Adrenal gland (tissue), 12 donors: ENCODE measurements around the gene TRIM24. TPM values are rescaled to one million over a fixed set of nuclear protein-coding genes. Genes with fewer than 3 reads are reported as not detected.

ENCODE experiments used
- DNase-seq, 7 donors: peaks; one replicate each; pipeline ENCODE4 v3.0.0-alpha.2; 2019 to 2020
- H3K27ac ChIP-seq, 5 donors: fragments of 200-600 bp; sonication (generic) in 4 of 5; 1 replicate in 3 of 5; 2 replicates in 2 of 5; pipeline versions ENCODE4 v1.5.1 to v1.8.0; 2016 to 2020; ENCODE audit warnings: mild to moderate bottlenecking in 1 of 5
- H3K27me3 ChIP-seq: fragments of 200-600 bp; 2 replicates; pipeline ENCODE4 v1.8.0; 2021
- H3K36me3 ChIP-seq, 2 donors: fragments of 200-600 bp; replicated peaks in 1 of 2; 1 replicate in 1 of 2; 2 replicates in 1 of 2; pipeline versions ENCODE4 v1.5.1 to v1.8.0; 2018 to 2022
- H3K4me1 ChIP-seq, 2 donors: fragments of 200-600 bp; replicated peaks in 1 of 2; 1 replicate in 1 of 2; 2 replicates in 1 of 2; pipeline versions ENCODE4 v1.5.1 to v1.8.0; 2018 to 2021
- H3K4me3 ChIP-seq, 4 donors: fragments of 200-600 bp; sonication (generic) in 3 of 4; one replicate each; pipeline ENCODE4 v1.5.1; 2016 to 2018
- H3K9me3 ChIP-seq, 3 donors: fragments of 200-600 bp; sonication (generic) in 1 of 3; replicated peaks in 1 of 3; 1 replicate in 2 of 3; 2 replicates in 1 of 3; pipeline versions ENCODE4 v1.5.1 to v1.8.0; 2016 to 2021
- POLR2A ChIP-seq, 2 donors: fragments of 450-650 bp; IDR thresholded peaks; one replicate each; pipeline ENCODE4 v1.6.1; 2017; ENCODE audit warnings: antibody characterized with exemption in 2 of 2, mild to moderate bottlenecking in 2 of 2, moderate library complexity in 1 of 2
- WGBS, 4 donors: extraction: QIAGEN DNeasy Blood & Tissue Kit in 2 of 4; methylation state at CpG; one replicate each; pipeline versions ENCODE4 v1.1.5 to v1.1.7; 2013 to 2017; 5-methylcytosine and 5-hydroxymethylcytosine counted together
- intact Hi-C, 2 donors: fragments of 100-400 bp; cut with DNase I; formaldehyde crosslinking; loops; one replicate each; pipeline versions ENCODE4 v1.14.1 to v1.15.0; 2022 to 2023
- polyA plus RNA-seq, 3 donors: library from polyadenylated mRNA; stranded (reverse); fragments of 200-250 nt in 2 of 3; fragments of 350-450 nt in 1 of 3; fragmentation: Illumina TruSeq in 1 of 3; extraction: RNeasy Lipid Tissue Mini Kit (QIAGEN cat#74804) in 1 of 3; gene quantifications; one replicate each; pipeline ENCODE4 v1.2.3, GENCODE V29; 2013 to 2014
- total RNA-seq, 9 donors: library from RNA; depleted of rRNA in 4 of 9; stranded (reverse); fragments of >200 nt in 4 of 9; fragments of 120-200 nt in 1 of 9; fragmentation: NEBNext Ultra II Directional in 1 of 9; extraction: Animal tissue kit (Norgen Biotek cat#: 25700) in 1 of 9; gene quantifications; one replicate each; pipeline versions ENCODE4 v1.1.0 to v1.2.4, GENCODE V29; 2013 to 2023
- TF ChIP-seq, protein P1 (sequence below), 6 experiments: fragments of 450-650 bp in 4 of 6; fragments of 200-600 bp in 2 of 6; sonication (generic) in 1 of 6; IDR thresholded peaks; 1 replicate in 5 of 6; 2 replicates in 1 of 6; pipeline versions ENCODE4 v1.5.1 to v1.8.0; 2016 to 2021; ENCODE audit warnings: antibody characterized with exemption in 6 of 6, mild to moderate bottlenecking in 2 of 6, moderate library complexity in 1 of 6
- donor health status: healthy with polysubstance abuse.
- donor health status: Bipolar disorder and iron deficiency.
- donor health status: DM: yes; HTN: yes; CAD: no.
- donor health status: DM: no; HTN: no; CAD: no.
- donor health status: DM: no; HTN: no; CAD: no.
- donor health status: DM: yes; HTN: yes; CAD: no.

The TRIM24 gene
- total and polyA plus RNA-seq, 12 donors = 22.7 to 103 (median 59.4) TPM

DNA sequence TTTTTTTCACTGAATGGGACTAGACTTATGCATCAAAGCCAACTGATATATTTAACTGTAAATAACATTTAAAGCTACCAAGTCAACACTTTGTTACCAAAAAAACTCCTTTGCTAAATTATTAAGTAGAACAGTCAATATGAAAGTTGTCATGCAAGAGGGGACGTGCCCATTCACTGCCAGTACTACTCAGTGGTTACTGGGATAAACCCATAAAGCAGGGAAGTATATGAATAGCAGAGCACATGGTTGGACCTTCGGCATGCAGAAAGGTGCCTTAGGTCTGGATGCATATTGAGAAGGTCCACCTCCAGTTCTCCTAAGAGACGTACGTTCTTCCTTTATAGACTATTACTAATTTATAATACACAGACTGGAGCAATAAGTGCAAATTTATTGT, 121.0 kb downstream of the TRIM24 start:
- no peak for DNase-seq
- TF ChIP-seq POLR2A (IDR thresholded peaks at IDR 0.05) = no peak
- TF ChIP-seq, protein P1, sequence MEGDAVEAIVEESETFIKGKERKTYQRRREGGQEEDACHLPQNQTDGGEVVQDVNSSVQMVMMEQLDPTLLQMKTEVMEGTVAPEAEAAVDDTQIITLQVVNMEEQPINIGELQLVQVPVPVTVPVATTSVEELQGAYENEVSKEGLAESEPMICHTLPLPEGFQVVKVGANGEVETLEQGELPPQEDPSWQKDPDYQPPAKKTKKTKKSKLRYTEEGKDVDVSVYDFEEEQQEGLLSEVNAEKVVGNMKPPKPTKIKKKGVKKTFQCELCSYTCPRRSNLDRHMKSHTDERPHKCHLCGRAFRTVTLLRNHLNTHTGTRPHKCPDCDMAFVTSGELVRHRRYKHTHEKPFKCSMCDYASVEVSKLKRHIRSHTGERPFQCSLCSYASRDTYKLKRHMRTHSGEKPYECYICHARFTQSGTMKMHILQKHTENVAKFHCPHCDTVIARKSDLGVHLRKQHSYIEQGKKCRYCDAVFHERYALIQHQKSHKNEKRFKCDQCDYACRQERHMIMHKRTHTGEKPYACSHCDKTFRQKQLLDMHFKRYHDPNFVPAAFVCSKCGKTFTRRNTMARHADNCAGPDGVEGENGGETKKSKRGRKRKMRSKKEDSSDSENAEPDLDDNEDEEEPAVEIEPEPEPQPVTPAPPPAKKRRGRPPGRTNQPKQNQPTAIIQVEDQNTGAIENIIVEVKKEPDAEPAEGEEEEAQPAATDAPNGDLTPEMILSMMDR (IDR thresholded peaks at IDR 0.05) = no peak
- no peaks in the 10 kb centered on the region for H3K9me3 ChIP-seq
- peaks cover 0 to 7% of the 10 kb centered on the region in 2 donors for H3K4me1 ChIP-seq
- peaks cover 0 to 29% of the 10 kb centered on the region in 2 donors for H3K36me3 ChIP-seq
- intact Hi-C loops = no loop called here
- WGBS, 4 donors = 94 to 98% (median 96%) methylated on average over 4 of the region's 4 CpGs
- no peak overlapping the region for H3K4me3 ChIP-seq
- no peak overlapping the region for H3K27ac ChIP-seq
- no peaks in the 10 kb centered on the region for H3K27me3 ChIP-seq

DNA sequence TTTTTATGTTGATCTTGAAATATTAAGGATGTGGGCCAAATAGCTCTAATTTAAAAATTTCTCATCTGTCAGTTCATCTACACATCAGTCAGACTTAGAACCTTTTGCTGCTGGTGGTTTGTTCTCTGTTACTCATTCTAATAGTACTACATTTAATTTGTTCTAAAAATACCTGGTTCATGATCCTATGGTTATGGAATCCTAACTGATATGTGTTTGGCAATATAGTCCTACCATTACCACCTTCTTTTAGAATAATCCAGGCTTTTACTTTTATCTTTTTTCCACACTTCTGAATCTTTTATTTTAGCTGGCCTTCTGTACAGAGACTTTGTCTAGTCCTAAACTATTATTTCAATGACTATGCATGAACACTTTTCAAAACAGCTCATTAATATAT, 124.2 kb downstream of the TRIM24 start:
- intact Hi-C loops = no loop called here
- Histone ChIP-seq H3K27me3 (no peaks in the 10 kb centered on the region), H3K9me3 (no peaks in the 10 kb centered on the region), H3K4me1 (peaks cover 0 to 7% of the 10 kb centered on the region in 2 donors), H3K4me3 (no peak overlapping the region), H3K36me3 (peaks cover 0 to 17% of the 10 kb centered on the region in 2 donors), H3K27ac (peak overlapping the region in 2 of 5 donors; percentile 4 to 7)
- DNase-seq = no peak
- TF ChIP-seq, protein P1 (IDR thresholded peaks at IDR 0.05) = no peak
- TF ChIP-seq POLR2A (IDR thresholded peaks at IDR 0.05) = no peak

DNA sequence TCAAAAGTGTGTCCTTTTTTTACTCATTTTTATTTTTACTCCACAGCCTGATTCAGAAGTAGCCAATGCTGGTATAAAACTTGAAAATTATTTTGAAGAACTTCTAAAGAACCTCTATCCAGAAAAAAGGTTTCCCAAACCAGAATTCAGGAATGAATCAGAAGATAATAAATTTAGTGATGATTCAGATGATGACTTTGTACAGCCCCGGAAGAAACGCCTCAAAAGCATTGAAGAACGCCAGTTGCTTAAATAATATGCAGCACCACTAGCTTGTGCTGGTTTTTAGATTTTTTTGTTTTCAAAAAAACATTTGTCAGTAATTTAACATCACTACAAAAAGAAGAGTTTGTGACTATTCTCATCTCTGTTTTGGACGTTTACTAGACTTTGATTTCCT, 124.6 kb downstream of the TRIM24 start:
- intact Hi-C loops = no loop called here
- peaks cover 0 to 13% of the 10 kb centered on the region in 2 donors for H3K36me3 ChIP-seq

DNA sequence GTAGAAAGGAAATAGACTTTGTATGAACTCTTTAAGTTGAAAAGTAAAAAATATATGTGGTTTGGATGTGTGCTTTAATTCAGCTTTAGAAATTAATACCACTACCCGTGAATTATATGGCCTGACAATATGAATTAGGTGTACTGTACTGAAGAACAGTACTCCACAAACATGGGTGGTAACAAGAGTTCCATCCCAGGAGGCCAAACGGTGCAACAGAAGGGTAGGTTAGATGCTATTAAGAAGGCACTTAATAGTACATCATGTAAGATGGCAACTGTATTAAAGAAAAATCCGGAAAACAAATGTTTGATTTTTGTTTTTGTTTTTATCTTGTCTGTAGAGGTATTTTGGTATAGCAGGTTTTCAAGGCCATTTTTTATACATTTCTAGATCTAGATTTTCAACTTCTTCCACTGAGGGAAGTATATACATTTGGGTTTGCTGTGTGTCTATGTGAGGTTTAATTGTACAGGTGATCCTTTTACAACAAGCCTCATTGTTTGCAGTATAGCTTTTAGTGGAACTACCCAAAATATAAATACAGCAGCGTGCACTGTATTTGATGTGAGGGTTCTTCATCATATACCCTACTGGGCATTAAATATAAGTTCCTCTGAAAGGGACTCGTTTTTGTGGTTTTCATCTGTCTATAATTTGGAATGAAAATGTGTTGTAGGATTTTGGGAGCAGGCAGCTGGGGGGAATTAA, 125.4 kb downstream of the TRIM24 start:
- intact Hi-C loops = no loop called here
- no peak overlapping the region for H3K4me3 ChIP-seq
- WGBS, 4 donors = 82 to 97% (median 93%) methylated on average over 5 of the region's 5 CpGs
- no peaks in the 10 kb centered on the region for H3K27me3 ChIP-seq
- H3K9me3 ChIP-seq = no peaks in the 10 kb centered on the region
- H3K36me3 ChIP-seq = peaks cover 0 to 7% of the 10 kb centered on the region in 2 donors
- no peak for DNase-seq
- peaks cover 0 to 7% of the 10 kb centered on the region in 2 donors for H3K4me1 ChIP-seq
- no peak for TF ChIP-seq POLR2A (IDR thresholded peaks at IDR 0.05)
- TF ChIP-seq, protein P1 (IDR thresholded peaks at IDR 0.05) = no peak
- peak overlapping the region in 1 of 5 donors; percentile 13 for H3K27ac ChIP-seq

More for the DNA sequence above, 124.6 kb downstream of the TRIM24 start:
- WGBS, 4 donors = 48 to 53% (median 51%) methylated on average over 4 of the region's 4 CpGs
- no peak overlapping the region for H3K4me3 ChIP-seq
- TF ChIP-seq POLR2A (IDR thresholded peaks at IDR 0.05) = no peak
- TF ChIP-seq, protein P1 (IDR thresholded peaks at IDR 0.05) = no peak
- DNase-seq = peak in 2 of 7 donors; percentile 21 to 23
- H3K4me1 ChIP-seq = peaks cover 0 to 7% of the 10 kb centered on the region in 2 donors
- no peaks in the 10 kb centered on the region for H3K9me3 ChIP-seq
- peak overlapping the region in 2 of 5 donors; percentile 4 to 13 for H3K27ac ChIP-seq
- no peaks in the 10 kb centered on the region for H3K27me3 ChIP-seq
